Right lobe of liver (tissue), 4 donors: ENCODE results near the gene SPRR2F.

Experiments
- POLR2A ChIP-seq: fragments of 450-650 bp; IDR thresholded peaks from one replicate; pipeline ENCODE4 v1.6.1; 2017; ENCODE audit warnings: antibody characterized with exemption, mild to moderate bottlenecking
- TF ChIP-seq, protein P1 (sequence below), 4 donors: fragments of 200-600 bp in 3 of 4; fragments of 450-650 bp in 1 of 4; IDR thresholded peaks; one replicate each; pipeline versions ENCODE4 v1.5.1 to v1.8.0; 2016 to 2022; ENCODE audit warnings: antibody characterized with exemption in 4 of 4, mild to moderate bottlenecking in 2 of 4
- donor health status: DM: no; HTN: no; CAD: no.
- donor health status: DM: no; HTN: no; CAD: no.
- donor health status: DM: no; HTN: yes; CAD: no.

DNA sequence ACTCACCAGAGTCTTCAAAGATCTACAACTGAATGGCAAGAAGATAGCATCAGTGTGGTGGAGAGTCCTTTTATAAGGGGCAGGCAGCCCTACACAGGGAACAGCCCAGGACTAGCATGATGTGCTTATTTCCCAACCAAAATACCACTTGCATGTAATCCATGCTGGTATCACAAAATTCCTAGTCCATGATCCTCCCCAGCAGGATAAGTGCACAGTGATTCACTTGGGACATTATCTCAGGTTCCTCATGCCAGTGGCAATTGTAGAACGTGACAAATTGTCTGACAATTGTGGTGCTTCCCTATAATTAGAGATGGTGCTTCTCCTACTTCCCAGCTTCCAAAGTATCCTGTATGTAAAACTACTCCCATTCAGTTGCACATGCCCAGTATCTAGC, 37.5 kb upstream of the SPRR2F start, which contains the start of gene SPRR2G:
- TF ChIP-seq, protein P1, sequence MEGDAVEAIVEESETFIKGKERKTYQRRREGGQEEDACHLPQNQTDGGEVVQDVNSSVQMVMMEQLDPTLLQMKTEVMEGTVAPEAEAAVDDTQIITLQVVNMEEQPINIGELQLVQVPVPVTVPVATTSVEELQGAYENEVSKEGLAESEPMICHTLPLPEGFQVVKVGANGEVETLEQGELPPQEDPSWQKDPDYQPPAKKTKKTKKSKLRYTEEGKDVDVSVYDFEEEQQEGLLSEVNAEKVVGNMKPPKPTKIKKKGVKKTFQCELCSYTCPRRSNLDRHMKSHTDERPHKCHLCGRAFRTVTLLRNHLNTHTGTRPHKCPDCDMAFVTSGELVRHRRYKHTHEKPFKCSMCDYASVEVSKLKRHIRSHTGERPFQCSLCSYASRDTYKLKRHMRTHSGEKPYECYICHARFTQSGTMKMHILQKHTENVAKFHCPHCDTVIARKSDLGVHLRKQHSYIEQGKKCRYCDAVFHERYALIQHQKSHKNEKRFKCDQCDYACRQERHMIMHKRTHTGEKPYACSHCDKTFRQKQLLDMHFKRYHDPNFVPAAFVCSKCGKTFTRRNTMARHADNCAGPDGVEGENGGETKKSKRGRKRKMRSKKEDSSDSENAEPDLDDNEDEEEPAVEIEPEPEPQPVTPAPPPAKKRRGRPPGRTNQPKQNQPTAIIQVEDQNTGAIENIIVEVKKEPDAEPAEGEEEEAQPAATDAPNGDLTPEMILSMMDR (IDR thresholded peaks at IDR 0.05) = no peak
- no peak for TF ChIP-seq POLR2A
